PFSK-1 (cell line): ENCODE results near the gene FBXO24.

Experiments used
- POLR2AphosphoS5 ChIP-seq: IDR thresholded peaks from 2 replicates; pipeline ENCODE4 v1.6.1; 2012; ENCODE audit warnings: low read depth, mild to moderate bottlenecking, control low read depth, low read length, moderate library complexity
- REST ChIP-seq, 2 experiments: IDR thresholded peaks; 2 replicates each; pipeline versions ENCODE4 v1.6.1 to v1.8.0; 2011 to 2012; ENCODE audit warnings: low read depth in 2 of 2, low read length in 2 of 2, control low read depth in 1 of 2, inconsistent platforms in 1 of 2, mild to moderate bottlenecking in 1 of 2, moderate library complexity in 1 of 2; ENCODE audit not compliant: insufficient read depth in 1 of 2
- SIN3A ChIP-seq: IDR thresholded peaks from 2 replicates; pipeline ENCODE4 v1.6.1; 2012; ENCODE audit warnings: mild to moderate bottlenecking, low read length, moderate library complexity, borderline replicate concordance; ENCODE audit not compliant: insufficient read depth

- TF ChIP-seq POLR2AphosphoS5 (no peak), SIN3A (no peak), REST (IDR thresholded peaks at IDR 0.05; ENCODE audit: insufficient read depth in 1 of 2, low read depth in 2 of 2, low read length in 2 of 2) (no peak)
Measured at GRCh38 chr7:100609958-100610357, 23.8 kb downstream of the FBXO24 start.
